GM12891 (cell line): ENCODE results near the gene GALNT9.
"Not testable (repeated sequence)": the region's sequence is repeated elsewhere in the genome, so short reads cannot be mapped to it uniquely, and the experiment has no call there.

Experiments
- DNase-seq: peaks from one replicate; pipeline ENCODE4 v3.0.0; 2011; ENCODE audit warnings: low spot score; ENCODE audit not compliant: insufficient read length
- FAIRE-seq: peaks from 2 replicates; lab custom pipeline; 2011; peaks lifted over from hg19 to GRCh38; lab: Jason Lieb, UNC
- PAX5 ChIP-seq: IDR thresholded peaks from 2 replicates; pipeline ENCODE4 v1.6.1; 2011; ENCODE audit warnings: low read length, moderate library complexity, mild to moderate bottlenecking; ENCODE audit not compliant: insufficient read depth, severe bottlenecking
- POLR2A ChIP-seq: IDR thresholded peaks from 2 replicates; pipeline ENCODE4 v1.6.1; 2011; ENCODE audit warnings: low read depth, low read length, control low read depth
- POLR2AphosphoS5 ChIP-seq: IDR thresholded peaks from 2 replicates; pipeline ENCODE4 v1.6.1; 2011; ENCODE audit warnings: low read depth, low read length, control low read depth
- POU2F2 ChIP-seq: IDR thresholded peaks from 2 replicates; pipeline ENCODE4 v1.6.1; 2011; ENCODE audit warnings: low read depth, mild to moderate bottlenecking, control low read depth, low read length, moderate library complexity
- SPI1 ChIP-seq: IDR thresholded peaks from 2 replicates; pipeline ENCODE4 v1.6.1; 2011; ENCODE audit warnings: low read depth, low read length, control low read depth
- TAF1 ChIP-seq: IDR thresholded peaks from 2 replicates; pipeline ENCODE4 v1.6.1; 2011; ENCODE audit warnings: low read depth, low read length, control low read depth

GALNT9 gene

DNA sequence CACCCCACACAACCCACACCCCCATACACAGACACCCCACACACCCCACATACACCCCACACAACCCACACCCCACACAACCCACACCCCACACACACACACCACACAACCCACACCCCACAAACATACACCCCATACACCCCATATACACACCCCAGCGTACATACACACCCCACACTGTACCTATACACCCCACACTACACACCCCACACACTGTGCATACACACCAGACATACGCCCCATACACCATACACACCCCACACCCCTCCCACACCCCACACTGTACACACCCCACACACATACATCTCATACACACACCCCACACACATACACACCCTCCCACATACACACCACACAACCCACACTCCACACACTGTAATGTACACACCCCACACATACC is 104.9 kb downstream of the GALNT9 start:
- no peak for DNase-seq
- FAIRE-seq: no peak
- TF ChIP-seq POLR2AphosphoS5 (no peak), TAF1 (no peak), SPI1 (no peak), POU2F2 (no peak)

- TF ChIP-seq POLR2AphosphoS5 (no peak), POLR2A (no peak), SPI1 (no peak), PAX5 (no peak), TAF1 (no peak), POU2F2 (no peak)
- DNase-seq (no peak), FAIRE-seq (no peak)
These were observed 106.6 kb downstream of the GALNT9 start for GRCh38 chr12:132222808-132223173.

GRCh38 chr12:132222096-132222807 is 107.1 kb downstream of the GALNT9 start:
- TF ChIP-seq POU2F2 (no peak), TAF1 (no peak), PAX5 (no peak), SPI1 (no peak), POLR2A (no peak), POLR2AphosphoS5 (no peak)
- FAIRE-seq (no peak), DNase-seq (no peak)

DNA sequence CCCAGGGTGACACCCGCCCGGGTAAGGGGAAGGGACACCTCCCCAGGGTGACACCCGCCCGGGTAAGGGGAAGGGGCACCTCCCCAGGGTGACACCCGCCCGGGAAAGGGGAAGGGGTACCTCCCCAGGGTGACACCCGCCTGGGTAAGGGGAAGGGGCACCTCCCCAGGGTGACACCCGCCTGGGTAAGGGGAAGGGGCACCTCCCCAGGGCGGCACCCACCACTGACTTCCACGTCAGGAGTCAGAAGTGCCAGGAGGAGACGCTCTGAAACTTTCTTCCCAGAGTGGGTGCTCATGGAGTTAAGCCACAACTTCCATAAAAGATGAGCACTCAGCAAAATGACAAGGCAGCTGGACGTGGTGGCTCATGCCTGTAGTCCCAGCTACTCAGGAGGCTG is 109.6 kb downstream of the GALNT9 start:
- DNase-seq, FAIRE-seq: not testable (repeated sequence)

GRCh38 chr12:132219323-132219722 is 110.1 kb downstream of the GALNT9 start:
- DNase-seq (no peak), FAIRE-seq (no peak)
- TF ChIP-seq POLR2A (no peak), TAF1 (no peak), SPI1 (no peak), POU2F2 (no peak), POLR2AphosphoS5 (no peak)

DNA sequence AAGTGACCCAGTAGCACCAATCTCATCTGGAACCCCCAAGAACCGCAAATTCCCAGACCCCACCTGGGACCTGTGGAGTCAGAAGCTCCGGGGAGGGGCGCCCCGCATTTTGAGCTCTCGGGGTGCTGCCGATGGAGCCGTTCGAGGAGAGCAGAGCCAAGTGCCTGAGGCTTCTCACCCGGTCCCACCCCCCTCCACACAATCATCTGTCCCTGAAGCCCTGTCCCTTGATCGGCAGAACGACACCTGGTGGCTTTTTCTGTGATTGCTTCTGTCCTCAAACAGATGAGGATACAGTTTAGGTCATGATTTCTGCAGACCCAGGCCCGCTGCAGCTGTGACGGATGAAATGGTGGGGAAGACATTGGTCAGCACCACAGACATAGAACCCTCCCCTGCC is 110.5 kb downstream of the GALNT9 start:
- DNase-seq: peak; percentile 64
- TF ChIP-seq POLR2A: no peak
- TF ChIP-seq PAX5: no peak
- no peak for TF ChIP-seq POLR2AphosphoS5
- no peak for TF ChIP-seq TAF1
- TF ChIP-seq SPI1: no peak
- no peak for TF ChIP-seq POU2F2
- FAIRE-seq: no peak

- DNase-seq (no peak), FAIRE-seq (no peak)
- no peak for TF ChIP-seq POU2F2
- TF ChIP-seq SPI1: no peak
- TF ChIP-seq POLR2AphosphoS5: no peak
- no peak for TF ChIP-seq PAX5
- no peak for TF ChIP-seq TAF1
- no peak for TF ChIP-seq POLR2A
These were observed 110.9 kb downstream of the GALNT9 start for GRCh38 chr12:132218527-132218875.

GRCh38 chr12:132217800-132218526 is 111.4 kb downstream of the GALNT9 start:
- DNase-seq (no peak), FAIRE-seq (no peak)
- TF ChIP-seq SPI1 (no peak), POLR2A (no peak), POLR2AphosphoS5 (no peak), POU2F2 (no peak), PAX5 (no peak), TAF1 (no peak)

GRCh38 chr12:132217371-132217770 is 112.0 kb downstream of the GALNT9 start:
- no peak for FAIRE-seq
- TF ChIP-seq SPI1 (no peak), POLR2A (no peak), PAX5 (no peak), POLR2AphosphoS5 (no peak), POU2F2 (no peak), TAF1 (no peak)
- no peak for DNase-seq

GRCh38 chr12:132216354-132216987 is 112.9 kb downstream of the GALNT9 start:
- DNase-seq (no peak), FAIRE-seq (no peak)
- TF ChIP-seq PAX5: no peak

DNA sequence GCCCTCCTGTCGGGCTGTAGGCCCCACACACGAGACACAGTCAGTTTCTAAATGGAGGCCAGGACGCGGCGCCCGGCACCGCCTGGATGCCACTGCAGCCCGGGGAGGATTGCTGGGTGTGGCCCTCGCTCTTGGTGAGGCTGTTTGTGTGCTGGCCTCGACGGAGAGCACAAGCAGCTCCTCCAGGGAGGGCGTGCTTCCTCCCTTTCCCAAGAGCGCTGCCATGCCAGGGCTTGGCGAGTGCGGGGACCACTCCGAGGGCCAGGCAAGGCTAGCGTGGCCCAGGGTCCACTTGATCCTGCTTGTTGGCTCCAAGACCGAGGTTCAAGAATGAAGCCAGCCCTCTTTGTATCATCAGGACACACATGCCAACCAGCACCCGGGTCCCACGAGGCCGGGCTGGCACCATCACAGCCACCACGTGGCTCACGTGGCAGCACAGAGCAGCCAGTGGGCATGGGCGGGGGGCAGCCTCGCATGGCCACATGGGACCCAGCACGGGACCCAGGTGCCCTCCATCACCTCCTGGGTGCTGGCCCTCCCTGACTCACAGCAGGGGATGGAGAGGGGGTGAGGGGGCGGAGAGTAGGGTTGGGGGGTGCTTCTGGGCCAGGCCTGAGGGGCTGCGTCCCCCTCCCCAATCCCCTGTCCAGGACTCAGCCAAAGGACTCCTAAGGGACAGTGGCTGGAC is 113.9 kb downstream of the GALNT9 start:
- FAIRE-seq: no peak
- DNase-seq: no peak
- TF ChIP-seq POLR2A (no peak), TAF1 (no peak), PAX5 (no peak), POLR2AphosphoS5 (no peak), SPI1 (no peak), POU2F2 (no peak)
